Stimulated activated CD4-positive, alpha-beta T cell treated with anti-CD3 and anti-CD28 coated beads, TNF-alpha, amount 100 ng/mL, for 1 hour (primary cell): ENCODE measurements around the gene MS4A6A.
"Not testable (repeated sequence)": the region's sequence is repeated elsewhere in the genome, so short reads cannot be mapped to it uniquely, and the experiment has no call there.

Experiments used
- DNase-seq, 3 donors: peaks; one replicate each; pipeline ENCODE4 v3.0.0-alpha.2; 2020; ENCODE audit warnings: low read depth in 3 of 3, low spot score in 1 of 3

MS4A6A gene, protein sequence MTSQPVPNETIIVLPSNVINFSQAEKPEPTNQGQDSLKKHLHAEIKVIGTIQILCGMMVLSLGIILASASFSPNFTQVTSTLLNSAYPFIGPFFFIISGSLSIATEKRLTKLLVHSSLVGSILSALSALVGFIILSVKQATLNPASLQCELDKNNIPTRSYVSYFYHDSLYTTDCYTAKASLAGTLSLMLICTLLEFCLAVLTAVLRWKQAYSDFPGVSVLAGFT

DNA sequence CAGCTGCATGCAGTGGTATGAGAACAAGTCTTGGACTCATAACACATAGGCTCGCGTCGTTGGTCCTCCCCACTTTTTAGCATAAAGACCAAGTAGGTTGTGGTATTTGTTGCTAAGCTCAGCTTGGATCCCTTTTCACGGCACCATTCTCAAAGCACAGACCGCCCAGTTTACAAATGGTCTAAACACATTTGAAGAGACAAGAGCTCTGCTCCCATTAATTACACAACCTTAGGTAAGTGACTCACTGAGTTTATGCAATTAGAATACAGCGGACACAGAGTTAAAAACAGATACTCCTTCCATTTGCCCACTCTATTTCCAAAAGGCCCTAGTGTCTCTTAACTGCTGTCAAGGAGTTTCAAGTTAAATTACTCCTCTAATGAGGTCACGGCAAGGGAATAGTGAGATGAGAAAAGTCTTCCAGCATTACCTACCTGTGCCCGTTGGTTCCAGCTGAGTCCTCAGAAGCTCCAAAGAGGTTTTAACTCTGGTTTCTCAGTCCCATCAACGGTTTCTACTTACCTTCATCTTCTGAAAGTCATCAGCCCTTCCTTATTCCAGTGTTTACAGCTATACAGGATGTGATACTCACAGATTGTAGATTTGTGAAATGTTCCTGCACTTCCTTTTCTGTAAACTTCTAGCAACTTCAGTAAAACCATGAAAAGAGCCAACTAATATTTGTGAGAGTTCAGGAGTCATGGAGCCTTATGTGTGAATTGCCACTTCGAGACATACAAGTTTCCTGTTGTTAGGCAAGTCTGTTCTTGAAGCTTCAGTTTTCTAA is at the start of gene MS4A6A:
Gene MS4A6A (minus strand): TSS at position 543 of the 790 bp plus-strand sequence. CDS start 1,356 bp downstream, outside the sequence.
- DNase-seq, result no peak

DNA sequence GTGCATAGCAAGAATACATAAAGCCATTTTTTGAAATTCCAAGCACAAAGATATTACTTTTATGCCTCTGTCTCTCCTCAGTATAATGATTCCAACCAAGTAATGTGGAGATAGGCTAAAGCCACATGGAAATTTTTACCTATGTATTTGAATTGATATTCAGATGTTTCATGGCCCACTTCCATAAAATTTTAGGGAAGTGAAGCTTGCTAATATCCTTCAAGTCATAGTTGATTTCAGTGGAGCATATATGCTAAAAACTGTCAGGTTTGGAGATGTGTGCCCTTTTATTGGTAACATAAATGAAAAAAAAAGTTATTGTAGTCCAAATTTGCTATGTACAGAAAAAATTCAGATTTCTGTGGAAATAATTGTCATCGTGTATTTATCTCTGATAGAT is 47.8 kb upstream of the MS4A6A start:
- DNase-seq, result no peak

DNA sequence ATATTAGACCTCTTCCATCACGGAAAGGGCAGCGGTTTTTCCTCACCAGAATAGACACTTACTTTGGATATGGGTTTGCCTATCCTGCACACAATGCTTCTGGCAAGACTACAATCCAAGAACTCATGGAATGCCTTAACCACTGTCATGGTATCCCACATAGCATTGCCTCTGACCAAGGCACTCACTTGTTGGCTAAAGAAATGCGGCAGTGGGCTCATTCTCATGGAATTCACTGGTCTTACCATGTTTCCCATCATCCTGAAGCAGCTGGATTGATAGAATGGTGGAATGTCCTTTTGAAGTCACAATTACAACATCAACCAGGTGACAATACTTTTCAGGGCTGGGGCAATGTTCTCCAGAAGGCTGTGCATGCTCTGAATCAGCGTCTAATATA is 39.3 kb upstream of the MS4A6A start:
- DNase-seq, result no peak

DNA sequence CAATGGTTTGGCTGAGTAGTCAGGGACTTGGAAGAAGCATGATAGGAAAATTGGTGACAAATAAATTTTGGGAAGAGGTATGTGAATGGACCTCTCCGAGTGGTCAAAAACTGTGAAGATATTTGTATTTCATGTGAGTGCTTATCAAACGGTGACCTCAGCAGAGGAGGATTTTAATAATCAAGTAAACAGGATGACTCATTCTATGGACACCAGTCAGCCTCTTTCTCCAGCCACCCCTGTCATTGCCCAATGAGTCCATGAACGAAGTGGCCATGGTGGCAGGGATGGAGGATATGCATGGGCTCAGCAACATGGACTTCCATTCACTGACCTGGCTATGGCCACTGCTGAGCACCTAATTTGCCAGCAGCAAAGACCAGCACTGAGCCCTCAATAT is 38.8 kb upstream of the MS4A6A start:
- no peak for DNase-seq

DNA sequence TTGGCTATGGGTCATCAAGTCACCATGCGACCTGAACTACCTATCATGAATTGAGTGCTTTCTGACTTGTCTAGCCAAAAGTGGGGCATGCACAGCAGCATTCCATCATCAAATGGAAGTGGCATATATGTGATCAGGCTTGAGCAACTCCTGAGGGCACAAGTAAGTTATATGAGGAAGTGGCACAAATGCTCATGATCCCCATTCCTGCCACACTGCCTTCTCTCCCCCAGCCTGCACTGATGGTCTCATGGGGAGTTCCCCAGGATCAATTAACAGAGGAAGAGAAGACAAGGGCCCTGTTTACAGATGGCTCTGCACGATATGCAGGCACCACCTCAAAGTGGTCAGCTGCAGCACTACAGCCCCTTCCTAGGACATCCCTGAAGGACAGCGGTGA is 38.3 kb upstream of the MS4A6A start:
- no peak for DNase-seq

DNA sequence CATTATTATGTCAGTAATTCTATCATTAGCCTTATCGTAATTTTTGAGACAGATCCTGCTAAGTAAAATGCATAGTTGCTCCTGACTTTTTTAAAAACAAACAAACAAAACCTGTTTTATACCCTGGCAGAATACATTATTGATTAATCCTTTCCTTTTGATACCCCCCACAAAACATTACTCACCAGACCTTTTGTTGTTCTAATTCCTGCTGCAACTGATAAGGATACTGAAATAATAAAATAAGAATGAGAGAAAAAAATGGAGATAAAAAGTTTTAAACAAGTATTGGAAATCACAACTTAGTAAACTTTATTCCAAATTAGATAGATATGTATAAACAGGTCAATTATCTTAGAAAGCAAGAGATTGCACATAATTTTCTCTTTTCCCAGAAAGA is 31.5 kb upstream of the MS4A6A start:
- no peak for DNase-seq

DNA sequence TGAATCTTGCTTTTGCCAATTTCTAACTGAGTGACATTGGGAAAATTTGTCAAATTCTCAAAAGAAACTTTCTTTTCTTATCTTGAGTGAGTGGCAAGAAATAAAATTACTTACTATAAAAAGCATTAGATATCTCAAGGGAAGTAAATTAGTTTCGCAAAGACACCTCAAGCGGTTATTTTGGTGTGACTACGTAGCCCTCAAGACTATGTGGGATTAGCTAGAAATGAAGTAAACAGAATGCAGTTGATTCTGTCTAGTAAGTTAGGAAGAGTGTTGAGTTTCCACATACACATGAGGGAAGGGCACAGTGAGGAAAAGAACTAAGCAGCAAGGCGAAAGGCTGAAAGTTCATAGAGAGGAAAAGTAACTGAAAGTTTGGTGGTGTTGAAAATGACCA is 28.3 kb upstream of the MS4A6A start:
- DNase-seq, result no peak

DNA sequence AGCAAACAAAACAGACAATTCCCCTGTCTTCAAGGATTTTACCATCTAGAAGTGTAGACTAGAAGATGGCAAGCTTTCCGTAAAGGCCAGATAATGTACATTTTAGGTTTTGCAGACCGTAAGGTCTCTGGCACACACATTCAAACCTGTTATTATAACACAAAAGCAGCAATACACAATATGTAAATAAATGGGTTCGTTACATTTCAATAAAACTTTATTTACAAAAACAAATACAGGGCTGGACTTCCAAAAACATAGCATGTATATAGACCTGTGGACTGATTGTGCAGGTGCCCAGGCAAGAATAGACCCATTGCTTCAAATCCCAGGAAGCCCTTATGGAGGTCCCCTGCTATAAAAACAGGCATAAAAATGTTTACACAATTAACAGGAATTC is 27.1 kb upstream of the MS4A6A start:
- DNase-seq, result no peak

DNA sequence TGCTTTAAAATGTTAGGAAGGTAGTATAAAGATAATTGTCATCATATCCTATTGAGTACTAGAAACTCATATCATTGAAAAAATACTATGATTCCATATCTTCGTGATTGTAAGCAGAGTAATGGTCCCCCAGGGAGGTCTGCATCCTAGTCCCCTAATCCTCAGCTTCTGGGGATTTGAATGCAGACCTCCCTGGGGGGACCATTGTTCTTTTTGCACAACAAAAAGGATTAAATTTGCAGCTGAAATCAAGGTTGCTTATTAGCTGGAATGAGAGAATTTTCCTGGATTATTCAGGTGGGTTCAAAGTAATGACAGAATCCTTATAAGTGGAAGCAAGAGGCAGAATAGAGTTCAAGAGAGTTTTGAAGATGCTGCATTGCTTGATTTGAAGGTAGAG is 26.1 kb upstream of the MS4A6A start:
- DNase-seq, result no peak

DNA sequence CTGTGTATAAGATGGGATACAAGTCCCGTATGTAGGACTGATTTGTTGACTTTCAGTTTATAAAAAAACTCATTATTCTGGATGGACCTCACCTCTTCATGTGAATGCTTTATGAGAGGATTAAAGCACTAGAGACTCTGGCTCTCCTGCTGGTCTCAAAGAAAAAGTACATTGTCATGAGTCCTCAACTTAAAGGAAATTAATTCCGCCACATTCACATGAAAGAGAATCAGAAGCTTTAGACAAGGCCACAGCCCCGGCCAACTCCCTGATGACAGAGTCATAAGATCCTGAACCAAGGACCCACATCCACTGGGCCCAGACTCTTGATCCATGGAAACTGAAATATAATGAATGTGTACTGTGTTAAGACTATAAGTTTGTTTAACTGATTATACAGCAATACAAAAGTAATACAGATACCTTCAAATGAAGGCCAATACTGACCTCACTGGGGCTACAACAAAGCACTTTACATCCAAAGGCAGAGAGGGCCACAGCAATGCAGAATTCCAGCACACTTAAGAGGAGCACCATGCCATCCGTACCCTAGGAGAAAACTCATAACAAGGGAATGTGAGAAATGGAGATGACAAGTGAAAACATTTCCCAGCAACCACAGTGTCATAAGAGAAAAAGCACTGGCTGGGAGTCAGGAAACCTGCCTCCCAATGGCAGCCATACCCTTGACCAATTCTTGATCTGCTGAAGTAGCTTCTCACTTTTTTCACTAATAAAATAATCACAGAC is 25.4 kb upstream of the MS4A6A start:
- no peak for DNase-seq

DNA sequence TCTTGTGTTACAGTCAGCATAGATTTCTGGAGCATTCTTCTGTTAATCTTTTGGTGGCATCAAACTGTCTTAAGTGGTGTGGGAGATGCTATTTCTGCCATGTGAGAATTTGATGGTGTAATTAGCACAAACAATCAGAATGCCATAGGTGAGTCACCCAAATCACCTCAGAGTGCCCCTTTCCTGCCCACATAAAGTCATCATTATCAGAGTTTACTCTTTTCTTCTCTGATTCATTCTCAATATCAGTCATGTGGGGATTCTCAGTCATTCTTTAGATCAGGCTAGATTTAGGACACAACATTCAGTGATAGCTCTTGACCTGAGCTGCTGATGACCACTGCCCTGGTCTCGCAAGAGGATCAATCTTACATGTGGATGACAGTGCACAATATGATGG is 23.7 kb upstream of the MS4A6A start:
- DNase-seq, result no peak

DNA sequence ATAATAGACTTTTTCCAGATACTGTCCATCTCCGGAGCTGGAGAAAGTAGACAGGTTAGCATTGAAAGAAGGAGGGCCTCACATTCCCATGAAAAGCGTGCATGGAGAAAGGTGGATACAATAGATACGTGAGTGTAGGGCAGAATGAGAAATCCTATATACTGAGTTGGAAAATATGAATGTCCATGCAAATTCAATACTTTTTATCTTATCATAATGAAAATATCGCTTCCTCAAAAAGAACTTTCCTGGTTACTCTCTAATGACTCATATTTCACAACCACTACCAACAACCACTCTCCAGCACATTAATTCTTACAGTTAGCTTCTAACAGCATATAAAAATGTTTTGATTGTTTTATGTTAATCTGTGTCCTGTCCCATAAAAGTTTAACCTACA is 22.0 kb upstream of the MS4A6A start:
- DNase-seq, result no peak

DNA sequence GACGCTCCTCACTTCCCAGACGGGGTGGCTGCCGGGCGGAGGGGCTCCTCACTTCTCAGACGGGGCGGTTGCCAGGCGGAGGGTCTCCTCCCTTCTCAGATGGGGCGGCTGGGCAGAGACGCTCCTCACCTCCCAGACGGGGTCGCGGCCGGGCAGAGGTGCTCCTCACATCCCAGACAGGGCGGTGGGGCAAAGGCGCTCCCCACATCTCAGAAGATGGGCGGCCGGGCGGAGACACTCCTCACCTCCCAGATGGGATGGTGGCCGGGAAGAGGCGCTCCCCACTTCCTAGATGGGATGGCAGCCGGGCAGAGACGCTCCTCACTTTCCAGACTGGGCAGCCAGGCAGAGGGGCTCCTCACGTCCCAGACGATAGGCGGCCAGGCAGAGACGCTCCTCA is 18.5 kb upstream of the MS4A6A start:
- not testable (repeated sequence) for DNase-seq

DNA sequence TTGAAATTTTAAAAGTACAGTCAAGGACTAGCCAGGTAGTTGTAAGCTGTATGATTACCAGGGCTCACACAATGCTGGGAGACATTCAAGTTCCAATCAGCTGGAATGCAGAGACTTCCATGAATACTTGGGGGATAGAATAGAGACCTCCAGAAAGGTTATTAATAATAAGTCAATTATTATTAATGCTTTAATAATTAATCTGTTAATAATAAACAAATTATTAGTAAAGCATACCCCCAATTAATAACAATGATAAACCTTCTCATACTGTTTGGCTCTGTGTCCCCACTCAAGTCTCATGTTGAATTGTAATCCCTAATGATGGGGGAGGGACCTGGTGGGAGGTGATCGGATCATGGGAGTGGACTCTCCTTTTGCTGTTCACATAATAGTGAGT is 14.6 kb upstream of the MS4A6A start:
- DNase-seq, result no peak

DNA sequence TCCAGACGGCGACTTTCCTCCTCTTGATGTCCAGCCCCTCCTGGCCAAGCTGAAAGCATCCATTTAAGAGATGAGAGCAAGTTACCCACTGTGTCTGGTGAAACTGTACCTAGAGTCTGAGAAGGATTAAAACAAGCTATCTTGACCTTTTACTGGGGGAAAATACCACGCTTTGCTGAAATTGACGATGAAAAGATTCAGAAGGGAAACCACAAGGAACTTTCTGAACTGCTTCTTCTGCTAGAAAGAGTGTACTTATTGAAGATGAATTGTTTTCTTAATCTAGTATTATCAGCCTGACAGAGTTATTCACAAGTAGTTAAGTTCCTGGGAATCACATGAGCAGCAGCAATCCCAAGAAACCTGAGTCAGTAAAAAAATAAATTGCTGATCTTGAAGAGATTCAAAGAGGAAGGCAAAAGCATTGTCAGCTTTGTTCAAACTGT is 13.1 kb upstream of the MS4A6A start:
- no peak for DNase-seq

DNA sequence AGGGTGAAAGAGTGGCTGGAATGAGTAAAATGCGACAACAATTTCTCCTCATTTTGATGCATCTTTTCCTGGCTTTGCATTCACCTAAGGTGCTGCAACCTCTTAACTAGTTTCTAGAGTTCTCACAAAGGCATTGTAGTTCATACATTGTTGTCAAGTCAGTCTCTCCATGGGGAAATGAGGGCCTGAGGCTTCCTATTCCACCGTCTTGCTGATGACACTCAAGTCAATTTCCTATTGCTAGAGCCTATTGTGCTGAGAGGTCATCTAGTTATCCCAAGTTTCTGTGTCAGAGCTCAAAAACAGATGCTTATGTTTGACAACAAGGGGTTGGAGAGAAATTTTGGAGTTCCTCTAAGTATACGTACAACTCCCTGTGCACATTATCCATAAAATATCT is 11.6 kb upstream of the MS4A6A start:
- no peak for DNase-seq

DNA sequence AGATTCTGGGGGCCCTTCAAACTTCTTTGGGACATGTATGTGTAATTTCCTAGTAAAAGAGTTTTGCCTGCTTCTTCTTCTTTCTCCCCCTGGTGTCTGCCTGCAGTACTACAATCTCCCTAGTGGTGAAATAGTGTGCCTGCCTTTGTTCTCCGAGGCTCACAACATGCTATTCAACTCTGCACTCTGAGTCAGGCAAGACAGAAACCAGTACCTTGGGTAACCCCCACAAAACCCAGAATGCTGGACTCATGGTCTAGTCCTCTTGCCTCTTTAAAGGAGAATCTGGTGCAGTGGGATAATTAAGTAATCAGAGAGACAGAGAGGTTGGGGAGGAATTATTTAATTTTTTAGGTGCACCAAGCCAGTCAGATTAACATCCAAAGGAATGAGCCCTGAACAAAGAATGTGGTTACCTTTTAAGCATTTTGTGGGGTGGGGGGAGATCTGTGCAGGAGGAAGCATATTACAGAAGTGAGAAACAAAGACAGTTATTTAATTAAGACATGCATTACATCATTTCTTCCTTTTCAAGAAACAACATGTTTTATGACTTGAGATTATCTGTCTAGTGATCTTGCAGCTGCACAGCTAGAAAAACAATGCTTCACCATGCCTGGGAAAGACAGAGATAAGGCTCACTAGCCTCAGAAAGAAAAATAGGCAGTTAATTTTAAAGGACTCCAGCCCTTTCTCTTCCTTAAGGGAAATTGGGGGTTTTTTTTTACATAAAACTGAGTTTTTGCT is 11.0 kb upstream of the MS4A6A start:
- peak in 2 of 3 donors; percentile 12 to 14 for DNase-seq

DNA sequence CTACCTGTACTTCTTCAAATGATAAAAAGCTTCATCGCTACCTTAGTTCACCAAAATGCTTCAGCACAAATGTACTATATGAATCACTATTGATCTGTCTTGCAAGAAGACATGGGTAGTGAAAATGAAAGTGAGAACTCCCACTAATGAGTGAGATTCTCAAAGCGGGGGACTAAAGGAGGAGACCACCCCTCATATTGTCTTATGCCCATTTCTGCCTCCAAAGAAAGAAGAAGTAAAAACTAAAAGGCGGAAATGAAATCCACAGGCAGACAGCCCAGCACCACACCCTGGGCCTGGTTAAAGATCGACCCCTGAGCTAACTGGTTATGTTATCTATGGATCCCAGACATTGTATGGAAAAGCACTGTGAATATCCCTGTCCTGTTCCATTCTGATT is 9.7 kb upstream of the MS4A6A start:
- not testable (repeated sequence) for DNase-seq

DNA sequence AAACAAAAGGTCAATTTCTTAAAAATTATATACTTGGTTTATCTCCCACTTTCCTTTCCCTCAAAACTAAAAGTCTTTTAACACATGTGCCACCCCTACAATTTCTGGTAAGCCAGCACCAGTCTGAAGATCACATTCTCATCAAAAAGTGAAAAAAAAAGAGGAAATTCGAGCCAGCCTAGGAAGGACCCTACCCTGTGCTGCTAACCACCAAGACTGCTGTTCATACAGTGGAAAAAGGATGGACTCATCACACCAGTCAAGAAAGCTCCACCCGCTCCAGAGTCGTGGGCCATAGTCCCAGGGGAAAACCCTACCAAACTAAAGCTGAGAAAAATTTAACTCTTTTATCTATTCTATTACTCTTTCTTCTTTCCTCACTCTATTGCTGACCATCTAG is 5.6 kb upstream of the MS4A6A start:
- not testable (repeated sequence) for DNase-seq

DNA sequence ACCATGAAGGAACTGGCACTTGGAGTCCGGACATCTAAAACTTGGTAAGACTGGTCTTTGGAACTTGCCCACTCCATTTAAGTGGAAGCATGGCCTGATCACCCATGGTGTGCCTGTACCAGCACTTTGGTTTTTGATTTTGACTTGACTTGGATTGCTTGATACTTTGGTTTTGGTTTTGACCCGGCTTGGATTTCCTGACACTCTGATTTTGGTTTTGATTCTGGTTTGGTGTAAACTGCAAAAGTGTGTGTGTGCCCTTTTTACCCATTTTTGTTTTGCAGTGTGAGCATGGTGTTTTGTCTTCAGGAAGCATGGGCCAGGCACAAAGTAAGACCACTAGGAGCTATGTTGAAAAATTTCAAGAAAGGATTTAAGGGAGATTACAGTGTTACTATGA is 3.2 kb upstream of the MS4A6A start:
- not testable (repeated sequence) for DNase-seq

DNA sequence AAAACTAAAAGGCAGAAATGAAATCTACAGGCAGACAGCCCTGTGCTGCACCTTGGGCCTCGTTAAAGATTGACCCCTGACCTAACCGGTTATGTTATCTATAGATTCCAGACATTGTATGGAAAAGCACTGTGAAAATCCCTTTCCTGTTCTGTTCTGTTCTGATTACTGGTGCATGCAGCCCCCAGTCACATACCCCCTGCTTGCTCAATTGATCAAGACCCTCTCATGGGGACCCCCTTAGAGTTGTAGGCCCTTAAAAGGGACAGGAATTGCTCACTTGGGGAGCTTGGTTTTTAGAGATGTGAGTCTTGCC is 2.6 kb upstream of the MS4A6A start:
- not testable (repeated sequence) for DNase-seq
